Osteoblast (primary cell): ENCODE measurements around the gene DACH1. TPM values are rescaled to one million over a fixed set of nuclear protein-coding genes. Genes with fewer than 3 reads are reported as not detected.

Experiments
- DNase-seq: peaks from one replicate; pipeline ENCODE4 v3.0.0; 2011; ENCODE audit warnings: low spot score, mixed read lengths; ENCODE audit not compliant: insufficient read length; ENCODE audit errors: missing footprints
- H2AFZ ChIP-seq: 2 replicates; pipeline ENCODE4 v1.6.0; 2011; ENCODE audit warnings: mild to moderate bottlenecking, low read length
- H3K27ac ChIP-seq: 2 replicates; pipeline ENCODE4 v1.5.1; 2011; ENCODE audit warnings: mild to moderate bottlenecking, low read depth, low read length, moderate library complexity
- H3K27me3 ChIP-seq: 2 replicates; pipeline ENCODE4 v1.6.0; 2012; ENCODE audit warnings: mild to moderate bottlenecking, control low read depth, inconsistent platforms, low read length, moderate library complexity; ENCODE audit not compliant: insufficient read depth
- H3K36me3 ChIP-seq: 2 replicates; pipeline ENCODE4 v1.5.1; 2011; ENCODE audit warnings: mild to moderate bottlenecking, low read length, control low read depth, moderate library complexity; ENCODE audit not compliant: insufficient read depth
- H3K4me1 ChIP-seq: 2 replicates; pipeline ENCODE4 v1.5.1; 2011; ENCODE audit warnings: mild to moderate bottlenecking, low read length, control low read depth, moderate library complexity; ENCODE audit not compliant: insufficient read depth
- H3K4me2 ChIP-seq: 2 replicates; pipeline ENCODE4 v1.6.0; 2011; ENCODE audit warnings: mild to moderate bottlenecking, low read length; ENCODE audit not compliant: insufficient read depth
- H3K4me3 ChIP-seq: fragments of 200-600 bp; sonication (generic); 3 replicates; pipeline ENCODE4 v1.5.1; 2012; ENCODE audit warnings: mild to moderate bottlenecking, low read length, inconsistent platforms; ENCODE audit not compliant: insufficient read depth
- H3K79me2 ChIP-seq: 2 replicates; pipeline ENCODE4 v1.6.0; 2012; ENCODE audit warnings: mild to moderate bottlenecking, low read length, control low read depth, inconsistent platforms; ENCODE audit not compliant: insufficient read depth
- H3K9me3 ChIP-seq: 2 replicates; pipeline ENCODE4 v1.5.1; 2011; ENCODE audit warnings: low read depth, low read length, control low read depth
- H4K20me1 ChIP-seq: 2 replicates; pipeline ENCODE4 v1.6.0; 2012; ENCODE audit warnings: mild to moderate bottlenecking, low read length, control low read depth; ENCODE audit not compliant: insufficient read depth
- CTCF ChIP-seq: IDR thresholded peaks from 2 replicates; pipeline ENCODE4 v1.5.1; 2011; ENCODE audit warnings: mild to moderate bottlenecking, low read depth, low read length, moderate library complexity; ENCODE audit errors: extremely low read depth
- total RNA-seq: library from RNA; depleted of rRNA; stranded (reverse); fragments of >200 nt; gene quantifications from 2 replicates; pipeline ENCODE4 v1.2.3, GENCODE V29; 2012

DACH1 gene
- total RNA-seq, 1 donor: not detected

- H3K4me2 ChIP-seq: no peak overlapping the region
- peaks cover 27% of the 10 kb centered on the region for H3K27me3 ChIP-seq
- H2AFZ ChIP-seq: no peak overlapping the region
- no peaks in the 10 kb centered on the region for H3K36me3 ChIP-seq
- H3K4me1 ChIP-seq: peaks cover 3% of the 10 kb centered on the region
- no peak overlapping the region for H3K27ac ChIP-seq
- no peak overlapping the region for H3K4me3 ChIP-seq
- no peaks in the 10 kb centered on the region for H4K20me1 ChIP-seq
- H3K9me3 ChIP-seq: no peaks in the 10 kb centered on the region
- H3K79me2 ChIP-seq: no peaks in the 10 kb centered on the region
- no peak for TF ChIP-seq CTCF
- DNase-seq: peak; percentile 17
Measured at GRCh38 chr13:71864094-71864985, 2.7 kb downstream of the DACH1 start.

- DNase-seq: peak; percentile 47
- H3K4me3 ChIP-seq: no peak overlapping the region
- H4K20me1 ChIP-seq: no peaks in the 10 kb centered on the region
- no peaks in the 10 kb centered on the region for H3K79me2 ChIP-seq
- TF ChIP-seq CTCF: no peak
- H3K36me3 ChIP-seq: no peaks in the 10 kb centered on the region
- H3K4me2 ChIP-seq: no peak overlapping the region
- H3K4me1 ChIP-seq: peaks cover 3% of the 10 kb centered on the region
- no peak overlapping the region for H3K27ac ChIP-seq
- no peaks in the 10 kb centered on the region for H3K9me3 ChIP-seq
- no peak overlapping the region for H2AFZ ChIP-seq
- H3K27me3 ChIP-seq: peaks cover 27% of the 10 kb centered on the region
Measured at GRCh38 chr13:71863254-71863865, 3.6 kb downstream of the DACH1 start.

GRCh38 chr13:71862459-71862943, 4.5 kb downstream of the DACH1 start:
- Histone ChIP-seq H3K9me3 (no peaks in the 10 kb centered on the region), H2AFZ (no peak overlapping the region), H3K36me3 (no peaks in the 10 kb centered on the region), H3K27ac (no peak overlapping the region), H3K79me2 (no peaks in the 10 kb centered on the region), H3K4me1 (peaks cover 3% of the 10 kb centered on the region), H4K20me1 (no peaks in the 10 kb centered on the region), H3K4me3 (no peak overlapping the region), H3K27me3 (peaks cover 23% of the 10 kb centered on the region), H3K4me2 (no peak overlapping the region)
- DNase-seq: no peak
- TF ChIP-seq CTCF: no peak
